Measurements from ENCODE around the gene CCDC149. TPM values are rescaled to one million over a fixed set of nuclear protein-coding genes. Genes with fewer than 3 reads are reported as not detected.

Gene CCDC149
- total and polyA plus RNA-seq, 2 of the 4 experiments (the other 2 are of a cell fraction): 6.7 to 7.0 TPM

GRCh38 chr4:24802648-24803047 is 110.2 kb downstream of the CCDC149 start:
- DNase-seq: no peak
- H3K27me3 ChIP-seq (ENCODE audit: control insufficient read depth, insufficient read depth, low read length): no peaks in the 10 kb centered on the region; the same call in 1 of the 2 replicates
- TF ChIP-seq CTCF (conservative IDR thresholded peaks at IDR 0.05; ENCODE audit: low read depth, low read length): no peak
- no peak for TF ChIP-seq SMC3 (IDR thresholded peaks at IDR 0.05; ENCODE audit: low read depth, low read length)
- no peak for TF ChIP-seq FOS (IDR thresholded peaks at IDR 0.05; ENCODE audit: low read depth, low read length)
- no peak for TF ChIP-seq MAZ (IDR thresholded peaks at IDR 0.05; ENCODE audit: borderline replicate concordance, low read depth, low read length)
- TF ChIP-seq MAFK (IDR thresholded peaks at IDR 0.05; ENCODE audit: low read depth, low read length): no peak
- no peak for TF ChIP-seq RAD21 (IDR thresholded peaks at IDR 0.05; ENCODE audit: low read length)
- TF ChIP-seq NFE2L2 (IDR thresholded peaks at IDR 0.05; ENCODE audit: low read depth, low read length): no peak
- TF ChIP-seq ELK1 (IDR thresholded peaks at IDR 0.05; ENCODE audit: borderline replicate concordance, low read depth, low read length): no peak
- TF ChIP-seq USF2 (IDR thresholded peaks at IDR 0.05; ENCODE audit: low read depth, low read length): no peak
- TF ChIP-seq MXI1 (IDR thresholded peaks at IDR 0.05; ENCODE audit: borderline replicate concordance, low read depth, low read length): no peak
- no peak for TF ChIP-seq CEBPB (IDR thresholded peaks at IDR 0.05; ENCODE audit: low read depth, low read length)
- no peak for TF ChIP-seq POLR2A (IDR thresholded peaks at IDR 0.05; ENCODE audit: low read depth, low read length)
- no peak for TF ChIP-seq RFX5 (IDR thresholded peaks at IDR 0.05; ENCODE audit: low read depth, low read length)
- no peak for TF ChIP-seq BHLHE40 (IDR thresholded peaks at IDR 0.05; ENCODE audit: low read depth, low read length)
- TF ChIP-seq CHD1 (IDR thresholded peaks at IDR 0.05; ENCODE audit: low read depth, low read length): no peak
- no CpG with 5 or more reads among the region's 6 CpGs for WGBS, 2 experiments (ENCODE audit: extremely low coverage in 2 of 2, insufficient read length in 1 of 2)
- H3K56ac ChIP-seq (ENCODE audit: extremely low read depth, insufficient read depth, low read length): no peak overlapping the region
- no peak overlapping the region for H2AK9ac ChIP-seq (replicated peaks; ENCODE audit: low read depth, low read length, poor library complexity)
- H2BK5ac ChIP-seq (ENCODE audit: low read depth, low read length, poor library complexity, severe bottlenecking): no peak overlapping the region
- no peak overlapping the region for H3K23ac ChIP-seq (ENCODE audit: low read depth, low read length)
- dilution Hi-C loops (cut with HindIII; ENCODE audit: low sequenced_read_pairs, unreplicated experiment): no loop called here
- H3K9me1 ChIP-seq (ENCODE audit: insufficient read depth, low read length): peaks cover 4% of the 10 kb centered on the region; the same call in 1 of the 2 replicates
- no peaks in the 10 kb centered on the region for H3K79me1 ChIP-seq (ENCODE audit: low read depth in 1 of 2, low read length in 2 of 2)
- no peak overlapping the region for H2AFZ ChIP-seq (replicated peaks; ENCODE audit: low read length, poor library complexity)
- ATAC-seq (ENCODE audit: low read depth): no peak
- no TSS peak for BruUV-seq (replicated peaks)
- no peaks in the 10 kb centered on the region for H4K20me1 ChIP-seq (ENCODE audit: insufficient read depth, low read length)
- intact Hi-C loops (cut with micrococcal nuclease): no loop called here
- H3K4me1 ChIP-seq (ENCODE audit: control insufficient read depth, insufficient read depth, low read length): peaks cover 2% of the 10 kb centered on the region; the same call in 1 of the 2 replicates
- no peak overlapping the region for H2AK5ac ChIP-seq (ENCODE audit: low read depth, low read length)
- no peak overlapping the region for H2BK20ac ChIP-seq (ENCODE audit: low read depth, low read length)
- in situ Hi-C loops (cut with MboI; ENCODE audit: low sequenced_read_pairs): no loop called here
- H4K8ac ChIP-seq (ENCODE audit: low read depth in 2 of 2, low read length in 2 of 2): no peak overlapping the region
- no peak overlapping the region for H3K14ac ChIP-seq (replicated peaks; ENCODE audit: low read depth, low read length)
- H3K9me3 ChIP-seq (ENCODE audit: control insufficient read depth, insufficient read depth, low read length): no peaks in the 10 kb centered on the region
- no peak overlapping the region; the same call in 1 of the 2 replicates for H2BK120ac ChIP-seq (ENCODE audit: low read depth, low read length)
- no peak overlapping the region for H3K9ac ChIP-seq (ENCODE audit: low read depth, low read length)
- no peak overlapping the region for H4K5ac ChIP-seq (ENCODE audit: low read depth, low read length)
- H3K4me2 ChIP-seq (ENCODE audit: low read depth, low read length): no peak overlapping the region
- no peak overlapping the region for H4K91ac ChIP-seq (ENCODE audit: insufficient read depth, low read depth, low read length)
- no peak overlapping the region for H3K4ac ChIP-seq (ENCODE audit: low read depth, low read length)
- H2BK15ac ChIP-seq (ENCODE audit: low read depth, low read length): no peak overlapping the region
- CTCF ChIA-PET: interaction anchor here (0.6 to 1.2 kb wide), 2 partner anchors 10 to 67 kb away, joined by 3 read pairs; no protein-coding TSS in a partner anchor
- H3K36me3 ChIP-seq (ENCODE audit: control insufficient read depth, insufficient read depth, low read length): no peaks in the 10 kb centered on the region; the same call in 1 of the 2 replicates
- no peak overlapping the region for H3K27ac ChIP-seq (ENCODE audit: insufficient read depth, low read length)
- no peak overlapping the region for H3K18ac ChIP-seq (ENCODE audit: low read depth, low read length)
- H3K4me3 ChIP-seq (ENCODE audit: insufficient read depth, low read depth, low read length): no peak overlapping the region
- POLR2A ChIA-PET (ENCODE audit: unreplicated experiment): no interaction called here

Data from IMR-90 (cell line).